ENCODE results near the gene BTNL2.
"Not testable (repeated sequence)": the region's sequence is repeated elsewhere in the genome, so short reads cannot be mapped to it uniquely, and the experiment has no call there.

BTNL2 gene

DNA sequence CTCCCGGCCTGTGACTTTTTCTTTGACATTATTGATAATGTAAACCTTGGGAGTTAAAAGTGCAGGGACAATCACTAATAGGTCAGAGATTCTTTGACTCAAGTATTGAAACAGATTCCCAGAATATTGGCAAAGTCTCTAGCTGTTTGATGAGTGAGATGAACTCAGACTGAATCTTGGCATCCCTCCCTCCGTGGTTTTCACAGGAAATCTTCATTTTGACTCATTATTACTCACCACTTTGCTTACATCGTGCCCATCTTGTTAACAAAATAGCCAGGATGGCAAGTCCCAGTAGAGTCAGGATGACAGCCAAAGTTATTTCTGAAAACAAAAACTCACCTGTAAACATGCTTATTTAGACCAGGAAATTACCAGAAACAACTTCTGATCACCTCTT is 37.3 kb downstream of the BTNL2 start:
- peak; percentile 44 for DNase-seq (ENCODE audit: low spot score)

DNA sequence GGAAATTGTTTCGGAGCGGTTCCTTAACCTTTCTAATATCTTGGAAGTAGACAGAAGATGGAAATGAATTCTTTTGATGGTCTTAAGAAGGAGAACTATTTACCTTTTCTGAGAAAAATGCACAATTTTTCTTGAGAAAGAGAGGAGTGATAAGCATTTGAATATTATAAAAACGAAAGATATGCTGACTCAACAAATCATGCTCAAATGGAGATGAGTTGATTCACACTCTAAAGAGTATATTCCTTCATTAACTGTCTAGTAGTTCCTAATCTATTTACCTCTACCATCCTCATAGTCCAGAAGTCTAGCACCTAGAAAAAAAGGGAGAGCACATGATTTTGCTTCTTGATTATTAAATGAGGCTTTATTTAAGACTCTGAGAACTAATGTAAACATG is 39.3 kb downstream of the BTNL2 start:
- no peak for DNase-seq (ENCODE audit: low spot score)

DNA sequence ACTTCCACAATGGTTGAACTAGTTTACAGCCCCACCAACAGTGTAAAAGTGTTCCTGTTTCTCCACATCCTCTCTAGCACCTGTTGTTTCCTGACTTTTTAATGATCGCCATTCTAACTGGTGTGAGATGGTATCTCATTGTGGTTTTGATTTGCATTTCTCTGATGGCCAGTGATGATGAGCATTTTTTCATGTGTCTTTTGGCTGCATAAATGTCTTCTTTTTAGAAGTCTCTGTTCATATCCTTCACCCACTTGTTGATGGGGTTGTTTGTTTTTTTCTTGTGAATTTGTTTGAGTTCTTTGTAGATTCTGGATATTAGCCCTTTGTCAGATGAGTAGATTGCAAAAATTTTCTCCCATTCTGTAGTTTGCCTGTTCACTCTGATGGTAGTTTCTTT is 47.8 kb downstream of the BTNL2 start:
- not testable (repeated sequence) for DNase-seq (ENCODE audit: low spot score)

DNA sequence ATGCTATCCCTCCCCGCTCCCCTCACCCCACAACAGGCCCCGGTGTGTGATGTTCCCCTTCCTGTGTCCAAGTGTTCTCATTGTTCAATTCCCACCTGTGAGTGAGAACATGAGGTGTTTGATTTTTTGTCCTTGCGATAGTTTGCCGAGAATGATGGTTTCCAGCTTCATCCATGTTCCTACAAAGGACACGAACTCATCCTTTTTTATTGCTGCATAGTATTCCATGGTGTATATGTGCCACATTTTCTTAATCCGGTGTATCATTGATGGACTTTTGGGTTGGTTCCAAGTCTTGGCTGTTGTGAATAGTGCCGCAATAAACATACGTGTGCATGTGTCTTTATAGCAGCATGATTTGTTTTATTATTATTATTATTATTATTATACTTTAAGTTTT is 48.4 kb downstream of the BTNL2 start:
- DNase-seq (ENCODE audit: low spot score), result not testable (repeated sequence)

DNA sequence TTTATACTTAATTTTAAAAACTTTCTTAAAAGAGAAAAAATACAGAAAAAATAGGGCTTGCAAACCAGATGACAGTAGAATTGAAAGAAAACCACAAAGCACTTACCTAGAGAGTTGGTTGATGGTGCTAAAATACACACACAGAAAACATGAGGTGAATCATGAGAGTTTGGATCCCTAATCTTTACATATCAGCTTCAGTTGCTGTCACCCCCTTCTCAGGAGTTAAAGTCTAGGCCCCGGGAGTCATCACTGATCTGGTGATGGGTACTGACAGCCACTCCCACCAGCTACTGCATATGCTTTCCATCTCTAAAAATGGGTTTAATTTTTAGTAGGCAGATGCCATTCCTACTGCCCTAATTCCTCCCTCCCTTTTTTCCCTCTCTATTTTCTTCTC is 52.0 kb downstream of the BTNL2 start:
- no peak for DNase-seq (ENCODE audit: low spot score)

DNA sequence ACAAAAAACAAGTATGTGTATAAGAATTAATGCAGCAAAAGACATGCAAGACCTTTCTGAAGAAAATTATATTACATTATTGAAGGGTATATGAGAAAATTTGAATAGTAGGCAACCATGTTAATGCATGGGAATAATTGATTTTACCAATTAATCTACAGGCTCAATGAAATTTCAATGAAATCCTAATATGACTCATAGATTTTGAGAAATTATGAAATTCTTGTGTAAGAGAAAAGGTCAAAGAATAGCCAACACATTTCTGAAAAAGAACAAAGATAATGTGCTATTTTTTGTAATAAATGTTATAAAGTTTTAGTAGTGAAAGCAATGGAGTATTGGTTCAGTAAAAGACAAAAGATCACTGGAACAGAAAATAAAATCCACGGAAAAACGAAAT is 53.6 kb downstream of the BTNL2 start:
- no peak for DNase-seq (ENCODE audit: low spot score)
